H1 (cell line): Measurements from ENCODE around the gene METTL6. TPM values are rescaled to one million over a fixed set of nuclear protein-coding genes. Genes with fewer than 3 reads are reported as not detected.

Experiments
- CTCF ChIA-PET: fragments of 300-600 bp; sonication (Branson Sonifier 250); formaldehyde crosslinking; loops from one replicate; lab custom pipeline; 2021; ENCODE audit not compliant: partially characterized antibody; lab: Charles Lee
- POLR2A ChIA-PET: fragments of 300-600 bp; sonication (Branson Sonifier 250); formaldehyde crosslinking; loops from one replicate; lab custom pipeline; 2021; ENCODE audit warnings: inconsistent platforms; ENCODE audit not compliant: partially characterized antibody; lab: Charles Lee
- DNase-seq, 2 experiments: peaks; one replicate each; pipeline versions ENCODE4 v3.0.0 to v3.0.0-alpha.2; 2010 to 2022; ENCODE audit warnings: low spot score in 2 of 2, low read depth in 1 of 2, mixed read lengths in 1 of 2
- FAIRE-seq: peaks from 2 replicates; lab custom pipeline; 2011; peaks lifted over from hg19 to GRCh38; lab: Jason Lieb, UNC
- H2AFZ ChIP-seq: 2 replicates; pipeline ENCODE4 v1.8.1; 2012; ENCODE audit warnings: low read length, inconsistent platforms
- H2AK5ac ChIP-seq: 2 replicates; pipeline ENCODE4 v1.6.1; 2013; ENCODE audit warnings: low read depth, low read length
- H2BK120ac ChIP-seq: replicated peaks from 2 replicates; pipeline ENCODE3; 2013; ENCODE audit warnings: low read depth, low read length, inconsistent platforms
- H2BK12ac ChIP-seq: 2 replicates; pipeline ENCODE4 v1.6.1; 2013; ENCODE audit warnings: low read depth, low read length
- H2BK15ac ChIP-seq: 2 replicates; pipeline ENCODE4 v1.6.1; 2013; ENCODE audit warnings: low read length
- H2BK20ac ChIP-seq: 2 replicates; pipeline ENCODE4 v1.6.1; 2013; ENCODE audit warnings: low read length
- H2BK5ac ChIP-seq: 2 replicates; pipeline ENCODE4 v1.6.1; 2013; ENCODE audit warnings: low read depth, low read length
- H3K14ac ChIP-seq: 2 replicates; pipeline ENCODE4 v1.6.1; 2013; ENCODE audit warnings: inconsistent platforms; ENCODE audit not compliant: insufficient read length
- H3K18ac ChIP-seq: 2 replicates; pipeline ENCODE4 v1.6.1; 2013; ENCODE audit warnings: low read length; ENCODE audit errors: extremely low read depth
- H3K23ac ChIP-seq: 2 replicates; pipeline ENCODE4 v1.6.1; 2013; ENCODE audit warnings: inconsistent platforms; ENCODE audit not compliant: insufficient read length
- H3K23me2 ChIP-seq: 2 replicates; pipeline ENCODE4 v1.6.1; 2013; ENCODE audit warnings: low read depth, low read length
- H3K27ac ChIP-seq: 2 replicates; pipeline ENCODE4 v1.6.1; 2011; ENCODE audit warnings: low read depth, low read length, inconsistent platforms
- H3K27me3 ChIP-seq, 4 experiments: replicated peaks in 1 of 4; 1 replicate in 1 of 4; 2 replicates in 3 of 4; pipeline versions ENCODE4 v1.6.1 to v1.8.1; 2011 to 2013; ENCODE audit warnings: low read length in 3 of 4, mild to moderate bottlenecking in 3 of 4, inconsistent platforms in 2 of 4, mixed read lengths in 2 of 4, moderate library complexity in 1 of 4; ENCODE audit not compliant: control insufficient read depth in 3 of 4, insufficient read depth in 3 of 4; ENCODE audit errors: extremely low read depth in 1 of 4
- H3K36me3 ChIP-seq, 4 experiments: 2 replicates each; pipeline versions ENCODE4 v1.6.1 to v1.8.1; 2011 to 2013; ENCODE audit warnings: mild to moderate bottlenecking in 4 of 4, low read length in 3 of 4, moderate library complexity in 2 of 4, control low read depth in 1 of 4, inconsistent platforms in 1 of 4; ENCODE audit not compliant: insufficient read depth in 4 of 4, control insufficient read depth in 2 of 4
- H3K4ac ChIP-seq: replicated peaks from 2 replicates; pipeline ENCODE3; 2013; ENCODE audit warnings: low read length, low read depth, mixed read lengths, inconsistent platforms; ENCODE audit not compliant: insufficient read length
- H3K4me1 ChIP-seq, 4 experiments: replicated peaks in 1 of 4; 1 replicate in 1 of 4; 2 replicates in 3 of 4; pipeline versions ENCODE4 v1.6.1 to v1.8.1; 2011 to 2013; ENCODE audit warnings: low read length in 3 of 4, inconsistent platforms in 2 of 4, mixed read lengths in 1 of 4; ENCODE audit not compliant: insufficient read depth in 4 of 4, control insufficient read depth in 3 of 4
- H3K4me2 ChIP-seq, 2 experiments: 2 replicates each; pipeline versions ENCODE4 v1.6.1 to v1.8.1; 2011 to 2013; ENCODE audit warnings: low read depth in 2 of 2, low read length in 2 of 2, control low read depth in 1 of 2, inconsistent platforms in 1 of 2, mild to moderate bottlenecking in 1 of 2; ENCODE audit not compliant: insufficient read depth in 1 of 2
- H3K4me3 ChIP-seq, 4 experiments: fragments of 200-600, 300-600 bp in 1 of 4; sonication (generic), shearing (Covaris generic), sonication (Bioruptor Twin) in 1 of 4; 2 replicates each; pipeline versions ENCODE4 v1.5.1 to v1.8.1; 2011 to 2016; ENCODE audit warnings: low read length in 4 of 4, low read depth in 3 of 4, control low read depth in 2 of 4, inconsistent platforms in 2 of 4, mild to moderate bottlenecking in 2 of 4, mixed read lengths in 1 of 4, moderate library complexity in 1 of 4; ENCODE audit not compliant: insufficient read depth in 2 of 4; ENCODE audit errors: extremely low read depth in 1 of 4
- H3K56ac ChIP-seq: replicated peaks from 2 replicates; pipeline ENCODE3; 2013; ENCODE audit warnings: low read depth, mild to moderate bottlenecking, mixed read lengths, low read length, inconsistent platforms; ENCODE audit not compliant: insufficient read length
- H3K79me1 ChIP-seq: 2 replicates; pipeline ENCODE4 v1.6.1; 2013; ENCODE audit warnings: low read depth, low read length, control low read depth
- H3K79me2 ChIP-seq, 2 experiments: 2 replicates each; pipeline versions ENCODE4 v1.6.1 to v1.8.1; 2012 to 2013; ENCODE audit warnings: low read length in 2 of 2, mild to moderate bottlenecking in 2 of 2, inconsistent platforms in 1 of 2; ENCODE audit not compliant: insufficient read depth in 2 of 2, control insufficient read depth in 1 of 2
- H3K9ac ChIP-seq, 4 experiments: replicated peaks in 1 of 4; 1 replicate in 1 of 4; 2 replicates in 3 of 4; pipeline versions ENCODE4 v1.6.1 to v1.8.1; 2011 to 2013; ENCODE audit warnings: low read depth in 3 of 4, low read length in 3 of 4, control low read depth in 2 of 4, mild to moderate bottlenecking in 2 of 4, moderate library complexity in 2 of 4, inconsistent platforms in 1 of 4; ENCODE audit errors: extremely low read depth in 1 of 4
- H3K9me3 ChIP-seq, 2 experiments: 2 replicates each; pipeline versions ENCODE4 v1.6.1 to v1.8.1; 2012 to 2013; ENCODE audit warnings: mild to moderate bottlenecking in 2 of 2, moderate library complexity in 2 of 2, control low read depth in 1 of 2, inconsistent platforms in 1 of 2, low read depth in 1 of 2, low read length in 1 of 2, mixed read lengths in 1 of 2; ENCODE audit not compliant: insufficient read depth in 2 of 2
- H4K20me1 ChIP-seq, 2 experiments: replicated peaks in 1 of 2; 2 replicates each; pipeline versions ENCODE3 to v1.8.1; 2011 to 2013; ENCODE audit warnings: inconsistent platforms in 2 of 2, low read length in 2 of 2, mild to moderate bottlenecking in 1 of 2; ENCODE audit not compliant: insufficient read depth in 2 of 2, control insufficient read depth in 1 of 2
- H4K5ac ChIP-seq: 2 replicates; pipeline ENCODE4 v1.6.1; 2013; ENCODE audit warnings: low read length, low read depth, mixed read lengths, inconsistent platforms; ENCODE audit not compliant: insufficient read length
- H4K8ac ChIP-seq: 2 replicates; pipeline ENCODE4 v1.8.0; 2013; ENCODE audit warnings: mild to moderate bottlenecking, moderate library complexity, low read length, inconsistent platforms; ENCODE audit not compliant: insufficient read depth; ENCODE audit errors: extremely low read depth
- H4K91ac ChIP-seq: replicated peaks from 2 replicates; pipeline ENCODE3; 2013; ENCODE audit warnings: low read length, mixed read lengths, inconsistent platforms; ENCODE audit not compliant: insufficient read length
- ASH2L ChIP-seq: fragments of 200-600, 300-600 bp; sonication (generic); IDR thresholded peaks from one replicate; pipeline ENCODE4 v1.7.1; 2017; ENCODE audit warnings: low read length
- CHD1 ChIP-seq: IDR thresholded peaks from 2 replicates; pipeline ENCODE4 v1.6.1; 2012; ENCODE audit warnings: low read depth, low read length, improper control_type of control experiment
- CHD2 ChIP-seq: IDR thresholded peaks from 2 replicates; pipeline ENCODE4 v1.6.1; 2012; ENCODE audit warnings: low read length, improper control_type of control experiment
- EZH2 ChIP-seq: fragments of 200-600 bp; sonication (generic); IDR thresholded peaks from 2 replicates; pipeline ENCODE4 v1.7.1; 2012; ENCODE audit warnings: low read depth, mild to moderate bottlenecking, moderate library complexity, low read length, inconsistent platforms; ENCODE audit not compliant: severe bottlenecking
- FOSL1 ChIP-seq: IDR thresholded peaks from 2 replicates; pipeline ENCODE4 v1.6.1; 2011; ENCODE audit warnings: mild to moderate bottlenecking, low read depth, low read length, moderate library complexity; ENCODE audit not compliant: insufficient read depth
- KDM1A ChIP-seq: fragments of 200-600, 300-600 bp; sonication (generic); IDR thresholded peaks from 2 replicates; pipeline ENCODE4 v1.7.1; 2016; ENCODE audit warnings: mild to moderate bottlenecking, low read length, borderline replicate concordance
- KDM5A ChIP-seq: fragments of 200-600 bp; IDR thresholded peaks from 2 replicates; pipeline ENCODE4 v1.7.1; 2012; ENCODE audit warnings: mild to moderate bottlenecking, low read length, inconsistent platforms, mixed read lengths
- PHF8 ChIP-seq: fragments of 200-600 bp; sonication (generic); conservative IDR thresholded peaks from 2 replicates; pipeline ENCODE4 v1.7.1; 2012; ENCODE audit warnings: low read depth, mild to moderate bottlenecking, inconsistent platforms, low read length, moderate library complexity
- POLR2AphosphoS5 ChIP-seq: IDR thresholded peaks from 2 replicates; pipeline ENCODE4 v1.6.1; 2011; ENCODE audit warnings: low read depth, low read length
- POU5F1 ChIP-seq: IDR thresholded peaks from 2 replicates; pipeline ENCODE4 v1.6.1; 2011; ENCODE audit warnings: low read depth, mild to moderate bottlenecking, low read length, moderate library complexity
- RBBP5 ChIP-seq: IDR thresholded peaks from 2 replicates; pipeline ENCODE4 v1.7.1; 2012; ENCODE audit warnings: low read depth, mild to moderate bottlenecking, inconsistent platforms, low read length, moderate library complexity, borderline replicate concordance
- TAF1 ChIP-seq: IDR thresholded peaks from 2 replicates; pipeline ENCODE4 v1.6.1; 2011; ENCODE audit warnings: mild to moderate bottlenecking, low read depth, low read length
- WGBS, 2 experiments: shearing (Covaris generic) in 1 of 2; methylation state at CpG; one replicate each; pipeline versions ENCODE4 v1.1.6 to v1.1.7; 2013 to 2015; ENCODE audit warnings: low lambda C conversion rate in 2 of 2, mixed read lengths in 2 of 2, inconsistent platforms in 1 of 2, low coverage in 1 of 2, missing lambda C conversion rate in 1 of 2; ENCODE audit not compliant: insufficient replicate concordance in 2 of 2, insufficient coverage in 1 of 2, insufficient read length in 1 of 2; ENCODE audit errors: extremely low coverage in 1 of 2, missing lambda C conversion rate in 1 of 2; 5-methylcytosine and 5-hydroxymethylcytosine counted together
- polyA plus RNA-seq, 7 experiments: library from polyadenylated mRNA; depleted of rRNA in 3 of 7; stranded (reverse) in 5 of 7; unstranded in 2 of 7; fragments of >200 nt in 5 of 7; fragments of 200-250 nt in 2 of 7; gene quantifications; 1 replicate in 5 of 7; 2 replicates in 1 of 7; 4 replicates in 1 of 7; pipeline versions ENCODE4 v1.2.1 to v1.2.3, GENCODE V29; 2011 to 2013; ENCODE audit warnings: missing spikeins in 2 of 7, mixed read lengths in 2 of 7
- total RNA-seq: library from RNA; stranded (reverse); fragmentation: NEBNext Ultra II Directional; extraction: Animal tissue kit (Norgen Biotek cat#: 25700); gene quantifications from 2 replicates; pipeline ENCODE4 v1.2.1, GENCODE V29; 2021

Gene METTL6
- total and polyA plus RNA-seq, 2 of the 8 experiments (the other 6 are each of a cell fraction or from before 2014, with no cell fraction given) = 18.4 to 20.0 TPM

GRCh38 chr3:15382405-15382923 lies 44.9 kb downstream of the METTL6 start:
- H3K4me3 ChIP-seq = no peak overlapping the region
- ChIA-PET POLR2A (no interaction called here), CTCF (interaction anchor here (1.4 kb wide), 1 partner anchor 22 kb away, joined by 4 read pairs; no protein-coding TSS in a partner anchor)
- peaks cover 6 to 8% of the 10 kb centered on the region in 2 experiments; a peak in 1 of 4 replicates for H3K9me3 ChIP-seq
- 91% methylated on average over 3 of the region's 3 CpGs; no CpG with 5 or more reads in 1 of the 2 experiments for WGBS, 2 experiments
- H3K23me2 ChIP-seq = no peaks in the 10 kb centered on the region
- H3K79me2 ChIP-seq = no peaks in the 10 kb centered on the region
- no peak overlapping the region for H3K4me2 ChIP-seq
- H3K4ac ChIP-seq = no peak overlapping the region
- FAIRE-seq (no peak), DNase-seq (no peak)
- no peak overlapping the region for H4K5ac ChIP-seq
- H2BK5ac ChIP-seq = no peak overlapping the region
- H3K27me3 ChIP-seq = no peaks in the 10 kb centered on the region
- H2BK12ac ChIP-seq = no peak overlapping the region
- no peak overlapping the region for H3K56ac ChIP-seq
- H3K14ac ChIP-seq = no peak overlapping the region
- H2BK120ac ChIP-seq = no peak overlapping the region
- no peak overlapping the region for H2AFZ ChIP-seq
- no peak overlapping the region for H3K23ac ChIP-seq
- no peak overlapping the region for H3K27ac ChIP-seq
- H2AK5ac ChIP-seq = no peak overlapping the region
- TF ChIP-seq EZH2 (no peak), CHD2 (no peak), CHD1 (no peak), TAF1 (no peak), PHF8 (no peak), KDM5A (no peak), POLR2AphosphoS5 (no peak), POU5F1 (no peak), RBBP5 (no peak), FOSL1 (no peak), KDM1A (no peak), ASH2L (no peak)
- H2BK15ac ChIP-seq = no peak overlapping the region
- no peak overlapping the region for H2BK20ac ChIP-seq
- H3K79me1 ChIP-seq = no peaks in the 10 kb centered on the region
- H3K4me1 ChIP-seq = peaks cover 0 to 3% (median 0%) of the 10 kb centered on the region in 4 experiments; a peak in 3 of 7 replicates
- H4K20me1 ChIP-seq = no peaks in the 10 kb centered on the region
- no peak overlapping the region for H4K8ac ChIP-seq
- H3K9ac ChIP-seq = no peak overlapping the region
- no peak overlapping the region for H3K18ac ChIP-seq
- no peaks in the 10 kb centered on the region for H3K36me3 ChIP-seq
- no peak overlapping the region for H4K91ac ChIP-seq
